HepG2 (cell line): ENCODE measurements around the gene NBR1. TPM values are rescaled to one million over a fixed set of nuclear protein-coding genes. Genes with fewer than 3 reads are reported as not detected.

Experiments used
- CREB1 ChIP-seq, 2 experiments: fragments of 450-650 bp in 1 of 2; IDR thresholded peaks; 2 replicates each; pipeline ENCODE4 v1.6.1; 2016 to 2017; ENCODE audit warnings: control low read depth in 1 of 2, mild to moderate bottlenecking in 1 of 2, missing compliant biosample characterization in 1 of 2, missing genetic modification characterization in 1 of 2
- DDIT3 ChIP-seq: sonication (generic); formaldehyde crosslinking; IDR thresholded peaks from 2 replicates; pipeline ENCODE4 v1.4.0; 2020; ENCODE audit warnings: mild to moderate bottlenecking, missing genetic modification reagents
- GMEB2 ChIP-seq: IDR thresholded peaks from 2 replicates; pipeline ENCODE4 v1.6.1; 2016; ENCODE audit warnings: missing biosample characterization, missing genetic modification reagents, low read depth
- KLF12 ChIP-seq: sonication (generic); formaldehyde crosslinking; IDR thresholded peaks from 2 replicates; pipeline ENCODE4 v1.4.0; 2020; ENCODE audit warnings: missing genetic modification reagents, borderline replicate concordance
- MTF2 ChIP-seq: sonication (generic); formaldehyde crosslinking; IDR thresholded peaks from 2 replicates; pipeline ENCODE4 v1.5.0; 2020; ENCODE audit warnings: missing genetic modification reagents, borderline replicate concordance
- MXD1 ChIP-seq: sonication (generic); formaldehyde crosslinking; IDR thresholded peaks from 2 replicates; pipeline ENCODE4 v1.4.0; 2020; ENCODE audit warnings: mild to moderate bottlenecking, missing genetic modification reagents
- MYNN ChIP-seq: sonication (generic); formaldehyde crosslinking; IDR thresholded peaks from 2 replicates; pipeline ENCODE4 v1.4.0; 2020; ENCODE audit warnings: mild to moderate bottlenecking, low read depth, missing genetic modification reagents
- NPAS2 ChIP-seq: sonication (generic); formaldehyde crosslinking; IDR thresholded peaks from 2 replicates; pipeline ENCODE4 v1.8.0; 2022; ENCODE audit warnings: mild to moderate bottlenecking, missing genetic modification reagents, borderline replicate concordance
- PBX3 ChIP-seq: sonication (generic); formaldehyde crosslinking; IDR thresholded peaks from 2 replicates; pipeline ENCODE4 v1.8.1; 2023; ENCODE audit warnings: missing genetic modification reagents, inconsistent platforms, borderline replicate concordance
- RNF219 ChIP-seq: sonication (generic); formaldehyde crosslinking; IDR thresholded peaks from 2 replicates; pipeline ENCODE4 v1.5.0; 2020; ENCODE audit warnings: mild to moderate bottlenecking, missing genetic modification reagents
- SKI ChIP-seq: fragments of 450-650 bp; IDR thresholded peaks from one replicate; pipeline ENCODE4 v1.6.1; 2018; ENCODE audit warnings: mild to moderate bottlenecking; ENCODE audit not compliant: partially characterized antibody
- ZBTB20 ChIP-seq: sonication (generic); formaldehyde crosslinking; IDR thresholded peaks from 2 replicates; pipeline ENCODE4 v1.8.1; 2023; ENCODE audit warnings: missing genetic modification reagents, low read depth, mild to moderate bottlenecking, borderline replicate concordance
- ZBTB43 ChIP-seq: sonication (generic); formaldehyde crosslinking; conservative IDR thresholded peaks from 2 replicates; pipeline ENCODE4 v1.4.0; 2020; ENCODE audit warnings: missing genetic modification reagents
- ZNF138 ChIP-seq: sonication (generic); formaldehyde crosslinking; IDR thresholded peaks from 2 replicates; pipeline ENCODE4 v1.5.0; 2020; ENCODE audit warnings: mild to moderate bottlenecking, low read depth, missing genetic modification reagents
- ZNF275 ChIP-seq: sonication (generic); formaldehyde crosslinking; IDR thresholded peaks from 2 replicates; pipeline ENCODE4 v1.8.0; 2022; ENCODE audit warnings: missing genetic modification reagents, mild to moderate bottlenecking, inconsistent platforms, borderline replicate concordance
- ZNF329 ChIP-seq: sonication (generic); formaldehyde crosslinking; IDR thresholded peaks from 2 replicates; pipeline ENCODE4 v1.9.0; 2021; ENCODE audit warnings: low read depth, mild to moderate bottlenecking, missing genetic modification reagents
- ZNF33A ChIP-seq: sonication (generic); formaldehyde crosslinking; IDR thresholded peaks from 2 replicates; pipeline ENCODE4 v1.5.1; 2020; ENCODE audit warnings: missing genetic modification reagents, mild to moderate bottlenecking, moderate library complexity, borderline replicate concordance
- ZNF549 ChIP-seq: sonication (generic); formaldehyde crosslinking; IDR thresholded peaks from 2 replicates; pipeline ENCODE4 v1.5.0; 2020; ENCODE audit warnings: missing genetic modification reagents
- ZNF576 ChIP-seq: sonication (generic); formaldehyde crosslinking; IDR thresholded peaks from 2 replicates; pipeline ENCODE4 v1.4.0; 2020; ENCODE audit warnings: mild to moderate bottlenecking, missing genetic modification reagents
- ZNF746 ChIP-seq: sonication (generic); formaldehyde crosslinking; IDR thresholded peaks from 2 replicates; pipeline ENCODE4 v1.8.0; 2022; ENCODE audit warnings: mild to moderate bottlenecking, missing genetic modification reagents
- ZNF777 ChIP-seq: sonication (generic); formaldehyde crosslinking; IDR thresholded peaks from 2 replicates; pipeline ENCODE4 v1.4.0; 2020; ENCODE audit warnings: missing genetic modification reagents
- polyA plus RNA-seq, 8 experiments: library from polyadenylated mRNA; depleted of rRNA in 3 of 8; stranded (reverse) in 7 of 8; unstranded in 1 of 8; fragments of >200 nt; fragmentation: Illumina TruSeq in 4 of 8; extraction: Trizol in 4 of 8; gene quantifications; 2 replicates each; pipeline versions ENCODE4 v1.2.1 to v1.2.3, GENCODE V29; 2011 to 2016; ENCODE audit warnings: low read depth in 4 of 8, missing spikeins in 1 of 8, mixed read lengths in 1 of 8; ENCODE audit not compliant: insufficient read depth in 1 of 8
- total RNA-seq, 5 experiments: library from RNA; depleted of rRNA; stranded (reverse); fragments of >200 nt; fragmentation: Illumina TruSeq; extraction: Trizol; gene quantifications; 2 replicates each; pipeline ENCODE4 v1.2.3, GENCODE V29; 2016; ENCODE audit warnings: low read depth in 1 of 5

NBR1 gene
- total and polyA plus RNA-seq, 2 of the 13 experiments (the other 11 are each of a cell fraction or from before 2014, with no cell fraction given): 51.7 to 121 TPM

- no peak for TF ChIP-seq ZNF549 (CRISPR knock-in tag)
- TF ChIP-seq DDIT3 (CRISPR knock-in tag): no peak
- no peak for TF ChIP-seq ZBTB20 (CRISPR knock-in tag)
- no peak for TF ChIP-seq SKI
- no peak for TF ChIP-seq CREB1 (IDR thresholded peaks at IDR 0.05)
- TF ChIP-seq CREB1 (CRISPR knock-in tag; IDR thresholded peaks at IDR 0.05): no peak
- no peak for TF ChIP-seq ZNF746 (CRISPR knock-in tag)
- peak; percentile 9; the same call in 1 of the 2 replicates for TF ChIP-seq KLF12 (CRISPR knock-in tag)
- no peak for TF ChIP-seq NPAS2
- no peak for TF ChIP-seq ZNF777 (CRISPR knock-in tag)
- no peak for TF ChIP-seq ZBTB43
- TF ChIP-seq MTF2 (CRISPR knock-in tag): no peak
- TF ChIP-seq ZNF329 (CRISPR knock-in tag): peak; percentile 8; the same call in 1 of the 2 replicates
- 0 out of 2 replicates have a peak, but pooled peaks have one; percentile 52 for TF ChIP-seq ZNF576 (CRISPR knock-in tag)
- no peak for TF ChIP-seq MYNN (CRISPR knock-in tag)
- no peak for TF ChIP-seq ZNF33A (CRISPR knock-in tag)
- no peak for TF ChIP-seq ZNF138 (CRISPR knock-in tag)
- TF ChIP-seq MXD1 (CRISPR knock-in tag): no peak
- TF ChIP-seq RNF219 (CRISPR knock-in tag): no peak
- no peak for TF ChIP-seq PBX3 (CRISPR knock-in tag)
- no peak for TF ChIP-seq ZNF275 (CRISPR knock-in tag)
- TF ChIP-seq GMEB2 (CRISPR knock-in tag): no peak
Measured at GRCh38 chr17:43216369-43216761, 45.4 kb downstream of the NBR1 start (continued).
